MCF 10A (cell line): ENCODE results near the gene COG5. TPM values are rescaled to one million over a fixed set of nuclear protein-coding genes. Genes with fewer than 3 reads are reported as not detected.

Experiments used
- Bru-seq: library from RNA; stranded (reverse); fragments of 400-500 nt; gene quantifications from one replicate; lab custom pipeline; 2021; lab: Mats Ljungman, UMichigan
- BruChase-seq, 2 experiments: library from RNA; stranded (reverse); fragments of 400-500 nt; gene quantifications; one replicate each; lab custom pipeline; 2021; lab: Mats Ljungman, UMichigan
- BruUV-seq: library from RNA; stranded (reverse); fragments of 400-500 nt; replicated peaks from 2 replicates; lab custom pipeline; 2021; lab: Mats Ljungman, UMichigan
- CTCF ChIA-PET: fragments of 300-600 bp; sonication (Branson Sonifier 250); formaldehyde crosslinking; extraction: SDS; loops from one replicate; lab custom pipeline; 2021; ENCODE audit warnings: antibody characterized with exemption, inconsistent platforms; lab: Yijun Ruan, JAX
- POLR2A ChIA-PET: fragments of 300-600, 350-650 bp; sonication (Branson Sonifier 250); formaldehyde crosslinking; extraction: SDS; loops from one replicate; lab custom pipeline; 2020; ENCODE audit warnings: antibody characterized with exemption, inconsistent platforms; lab: Yijun Ruan, JAX
- DNase-seq: peaks from one replicate; pipeline ENCODE4 v3.0.0-alpha.2; 2018; ENCODE audit not compliant: unreplicated experiment
- H3K27ac Mint-ChIP-seq: one replicate; pipeline ENCODE4 v1.8.0; 2022; ENCODE audit warnings: mild to moderate bottlenecking, low read depth, mixed read lengths; ENCODE audit not compliant: unreplicated experiment
- H3K27me3 Mint-ChIP-seq: one replicate; pipeline ENCODE4 v1.8.0; 2022; ENCODE audit warnings: mixed read lengths; ENCODE audit not compliant: insufficient read depth, unreplicated experiment
- H3K36me3 Mint-ChIP-seq: one replicate; pipeline ENCODE4 v1.8.0; 2022; ENCODE audit warnings: mild to moderate bottlenecking, moderate library complexity, mixed read lengths; ENCODE audit not compliant: insufficient read depth, unreplicated experiment
- H3K4me1 Mint-ChIP-seq: one replicate; pipeline ENCODE4 v1.8.0; 2022; ENCODE audit warnings: mixed read lengths; ENCODE audit not compliant: insufficient read depth, unreplicated experiment
- H3K4me3 Mint-ChIP-seq: one replicate; pipeline ENCODE4 v1.8.0; 2022; ENCODE audit warnings: mild to moderate bottlenecking, moderate library complexity, mixed read lengths; ENCODE audit not compliant: unreplicated experiment
- H3K9me3 Mint-ChIP-seq: one replicate; pipeline ENCODE4 v1.8.0; 2022; ENCODE audit warnings: mixed read lengths; ENCODE audit not compliant: unreplicated experiment
- CTCF ChIP-seq: fragments of 200-600 bp; IDR thresholded peaks from one replicate; pipeline ENCODE4 v1.8.0; 2022; ENCODE audit warnings: antibody characterized with exemption, mild to moderate bottlenecking; ENCODE audit not compliant: unreplicated experiment
- intact Hi-C: fragments of 100-400 bp; cut with micrococcal nuclease; formaldehyde crosslinking; loops from 2 replicates; pipeline ENCODE4 v1.14.1; 2022
- long read RNA-seq: library from polyadenylated mRNA; stranded (forward); transcript quantifications from one replicate; pipeline ENCODE4 v2.0.0, GENCODE V29; 2022
- total RNA-seq: library from RNA; stranded (reverse); gene quantifications from 2 replicates; pipeline ENCODE4 v1.2.3, GENCODE V29; 2022

Gene COG5
- total RNA-seq: 40.3 and 40.9 TPM in 2 replicates
- percentile 81 among the genes with signal in this experiment for Bru-seq, nascent RNA
- BruChase-seq, experiment 1, labeled RNA remaining after a 6-hour chase: percentile 64 among the genes with signal in this experiment
- BruChase-seq, experiment 2, labeled RNA remaining after a 2-hour chase: percentile 70 among the genes with signal in this experiment
- long read RNA-seq, full-length matches to known transcripts: 75 of 92 reads
- long read RNA-seq, partial matches to known transcripts: 5 of 92 reads
- long read RNA-seq, other reads (novel, unspliced or antisense): 12 of 92 reads

DNA sequence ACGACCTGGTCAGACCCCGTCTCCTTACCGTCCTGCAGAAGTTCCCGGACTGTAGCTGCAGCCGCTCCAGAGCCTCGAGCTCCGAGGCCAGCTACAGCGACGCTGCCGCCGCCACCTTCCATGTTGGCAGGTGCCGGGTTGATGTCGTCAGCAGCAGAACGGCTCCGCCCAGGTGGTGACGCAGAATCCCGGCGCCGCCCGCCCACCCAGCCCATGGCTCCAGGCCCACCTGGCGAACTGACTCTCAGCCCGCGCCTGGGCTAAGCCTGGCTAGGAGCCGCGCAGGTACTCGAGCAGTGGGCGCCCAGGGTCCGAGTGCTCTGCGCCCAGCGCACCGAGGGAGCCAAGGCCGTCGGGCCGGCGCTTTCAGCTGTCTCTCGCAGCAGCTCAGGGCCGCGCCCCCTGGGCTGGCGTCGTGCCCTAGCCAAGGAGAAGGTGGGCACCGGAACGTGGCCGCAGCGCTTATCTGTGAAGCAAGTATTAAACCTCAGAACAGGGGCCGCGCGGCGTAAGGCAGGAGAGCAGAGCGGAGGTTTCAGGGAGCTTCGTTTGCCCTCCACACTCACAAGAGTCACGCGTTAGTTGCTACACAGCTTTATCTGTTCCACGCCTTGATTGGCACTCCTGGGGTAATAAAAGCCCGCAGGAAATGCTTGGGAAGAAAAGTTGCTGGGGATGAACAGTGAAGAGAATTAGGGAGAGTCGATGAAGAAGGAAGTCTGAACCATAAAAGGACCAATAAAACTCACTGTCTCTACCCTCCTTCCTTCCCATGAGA is at the start of gene COG5, which contains the start of gene DUS4L:
Gene COG5 (minus strand): TSS at position 146 of the 778 bp plus-strand sequence. CDS start 24 bp downstream, at position 122.
Gene DUS4L (plus strand): TSS at position 197 of the 778 bp plus-strand sequence. CDS start 3,100 bp downstream, outside the sequence.
- H3K9me3 Mint-ChIP-seq: no peaks in the 10 kb centered on the region
- peak within 1 kb of the TSS; percentile 75 for H3K4me3 Mint-ChIP-seq
- POLR2A ChIA-PET: interaction anchor here (0.6 to 3.5 kb wide), 24 partner anchors 9 to 395 kb away, joined by 3 to 47 read pairs (median 6); partner anchors contain the start of genes BCAP29, CBLL1, DLD and HBP1
- no TSS peak for BruUV-seq
- peak within 1 kb of the TSS; percentile 79 for H3K27ac Mint-ChIP-seq
- DNase-seq: peak; percentile 80
- peaks cover 6% of the 10 kb centered on the region for H3K36me3 Mint-ChIP-seq
- H3K4me1 Mint-ChIP-seq: peaks cover 42% of the 10 kb centered on the region
- no peak for TF ChIP-seq CTCF
- CTCF ChIA-PET: interaction anchor here (0.6 to 2.9 kb wide), 10 partner anchors 12 to 967 kb away, joined by 3 to 10 read pairs (median 4); no protein-coding TSS in a partner anchor
- H3K27me3 Mint-ChIP-seq: no peaks in the 10 kb centered on the region
- intact Hi-C loops: loop anchor here (5.0 kb wide), 1 partner anchor 102 kb away; no protein-coding TSS in a partner anchor

- intact Hi-C loops: no loop called here
- BruUV-seq: no TSS peak
- no peaks in the 10 kb centered on the region for H3K27me3 Mint-ChIP-seq
- H3K4me3 Mint-ChIP-seq: no peak overlapping the region
- no peak overlapping the region for H3K27ac Mint-ChIP-seq
- ChIA-PET POLR2A (no interaction called here), CTCF (no interaction called here)
- no peaks in the 10 kb centered on the region for H3K9me3 Mint-ChIP-seq
- peaks cover 13% of the 10 kb centered on the region for H3K4me1 Mint-ChIP-seq
- no peak for TF ChIP-seq CTCF
- no peak for DNase-seq
- peaks cover 18% of the 10 kb centered on the region for H3K36me3 Mint-ChIP-seq
These were observed 49.7 kb upstream of the COG5 start for GRCh38 chr7:107613439-107613838.

DNA sequence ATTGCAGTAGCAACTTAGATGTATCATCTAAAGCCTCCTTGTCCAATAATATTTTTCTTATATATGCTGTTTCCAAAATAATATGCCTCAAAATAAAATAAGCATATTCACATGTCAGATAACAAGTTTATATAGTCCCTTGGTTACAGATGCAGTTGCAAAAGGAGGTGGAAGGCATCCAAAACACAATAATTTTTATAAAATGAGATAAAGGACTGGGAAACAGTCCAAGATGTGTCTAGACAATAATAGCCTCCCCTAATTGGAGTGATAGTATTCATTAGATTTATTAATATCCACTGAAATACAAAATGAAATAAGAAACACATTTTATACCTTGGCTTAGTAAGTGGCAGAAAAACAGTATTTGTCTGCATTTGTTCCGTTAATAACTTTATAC is 46.6 kb upstream of the COG5 start:
- Mint-ChIP-seq H3K4me1 (peaks cover 6% of the 10 kb centered on the region), H3K36me3 (peaks cover 12% of the 10 kb centered on the region), H3K27ac (no peak overlapping the region), H3K9me3 (no peaks in the 10 kb centered on the region), H3K27me3 (no peaks in the 10 kb centered on the region), H3K4me3 (no peak overlapping the region)
- ChIA-PET POLR2A (interaction anchor here (1.1 kb wide), 1 partner anchor 20 kb away, joined by 4 read pairs; no protein-coding TSS in a partner anchor), CTCF (interaction anchor here (1.1 to 2.2 kb wide), 2 partner anchors 103 to 147 kb away, joined by 3 to 6 read pairs; no protein-coding TSS in a partner anchor)
- intact Hi-C loops: no loop called here
- no peak for DNase-seq
- no peak for TF ChIP-seq CTCF
- no TSS peak for BruUV-seq
